HL-60 (cell line): Measurements from ENCODE around the gene A2M.

Source experiments
- CTCF ChIP-seq: IDR thresholded peaks from one replicate; pipeline ENCODE4 v1.5.1; 2011; ENCODE audit warnings: low read length, control low read depth, inconsistent platforms; ENCODE audit not compliant: insufficient read depth
- TF ChIP-seq, protein P1 (sequence below): IDR thresholded peaks from 2 replicates; pipeline ENCODE4 v1.6.1; 2012; ENCODE audit warnings: low read depth; ENCODE audit not compliant: insufficient replicate concordance

DNA sequence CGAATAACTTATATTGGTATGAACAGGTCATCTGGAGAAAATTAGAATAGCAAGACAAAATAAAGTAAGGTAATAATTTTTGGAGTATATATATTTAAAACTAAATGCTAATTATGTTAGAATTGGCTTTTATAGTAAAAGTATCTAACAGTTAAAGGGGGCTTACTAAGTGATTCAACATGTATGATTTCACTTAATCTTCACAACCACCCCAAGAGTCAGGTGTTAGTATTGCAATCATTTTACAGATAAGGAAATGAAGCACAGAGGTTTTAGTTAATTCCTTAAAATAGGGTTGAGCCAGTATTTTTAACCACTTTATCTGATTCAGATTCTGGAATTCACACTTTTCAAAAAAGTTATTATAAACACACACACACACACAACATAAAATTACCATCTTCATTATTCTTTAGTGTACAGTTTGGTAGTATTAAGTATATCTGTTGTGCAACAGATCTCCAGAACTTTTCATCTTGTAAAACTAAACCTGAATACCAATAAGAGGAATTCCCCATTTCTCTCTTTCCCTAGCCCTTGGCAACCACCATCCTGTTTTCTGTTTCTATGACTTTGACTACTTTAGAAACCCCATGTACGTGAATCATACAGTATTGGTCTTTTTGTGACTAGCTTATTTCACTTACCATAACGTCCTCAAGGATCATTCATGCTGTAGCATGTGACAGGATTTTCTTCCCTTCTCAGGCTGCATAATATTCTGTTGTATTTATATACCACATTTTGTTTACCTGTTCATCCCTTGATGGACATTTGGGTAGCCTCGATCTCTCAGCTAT is 12.5 kb downstream of the A2M start:
- TF ChIP-seq CTCF: no peak
- TF ChIP-seq, protein P1, sequence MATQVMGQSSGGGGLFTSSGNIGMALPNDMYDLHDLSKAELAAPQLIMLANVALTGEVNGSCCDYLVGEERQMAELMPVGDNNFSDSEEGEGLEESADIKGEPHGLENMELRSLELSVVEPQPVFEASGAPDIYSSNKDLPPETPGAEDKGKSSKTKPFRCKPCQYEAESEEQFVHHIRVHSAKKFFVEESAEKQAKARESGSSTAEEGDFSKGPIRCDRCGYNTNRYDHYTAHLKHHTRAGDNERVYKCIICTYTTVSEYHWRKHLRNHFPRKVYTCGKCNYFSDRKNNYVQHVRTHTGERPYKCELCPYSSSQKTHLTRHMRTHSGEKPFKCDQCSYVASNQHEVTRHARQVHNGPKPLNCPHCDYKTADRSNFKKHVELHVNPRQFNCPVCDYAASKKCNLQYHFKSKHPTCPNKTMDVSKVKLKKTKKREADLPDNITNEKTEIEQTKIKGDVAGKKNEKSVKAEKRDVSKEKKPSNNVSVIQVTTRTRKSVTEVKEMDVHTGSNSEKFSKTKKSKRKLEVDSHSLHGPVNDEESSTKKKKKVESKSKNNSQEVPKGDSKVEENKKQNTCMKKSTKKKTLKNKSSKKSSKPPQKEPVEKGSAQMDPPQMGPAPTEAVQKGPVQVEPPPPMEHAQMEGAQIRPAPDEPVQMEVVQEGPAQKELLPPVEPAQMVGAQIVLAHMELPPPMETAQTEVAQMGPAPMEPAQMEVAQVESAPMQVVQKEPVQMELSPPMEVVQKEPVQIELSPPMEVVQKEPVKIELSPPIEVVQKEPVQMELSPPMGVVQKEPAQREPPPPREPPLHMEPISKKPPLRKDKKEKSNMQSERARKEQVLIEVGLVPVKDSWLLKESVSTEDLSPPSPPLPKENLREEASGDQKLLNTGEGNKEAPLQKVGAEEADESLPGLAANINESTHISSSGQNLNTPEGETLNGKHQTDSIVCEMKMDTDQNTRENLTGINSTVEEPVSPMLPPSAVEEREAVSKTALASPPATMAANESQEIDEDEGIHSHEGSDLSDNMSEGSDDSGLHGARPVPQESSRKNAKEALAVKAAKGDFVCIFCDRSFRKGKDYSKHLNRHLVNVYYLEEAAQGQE: no peak
